Measurements from ENCODE around the gene ACOT8. TPM values are rescaled to one million over a fixed set of nuclear protein-coding genes. Genes with fewer than 3 reads are reported as not detected.

Gene ACOT8
- total and polyA plus RNA-seq, 10 of the 15 experiments (the other 5 are each of a cell fraction or from before 2014, with no cell fraction given) = 5.1 to 47.9 (median 31.8) TPM

- TF ChIP-seq, protein P1, sequence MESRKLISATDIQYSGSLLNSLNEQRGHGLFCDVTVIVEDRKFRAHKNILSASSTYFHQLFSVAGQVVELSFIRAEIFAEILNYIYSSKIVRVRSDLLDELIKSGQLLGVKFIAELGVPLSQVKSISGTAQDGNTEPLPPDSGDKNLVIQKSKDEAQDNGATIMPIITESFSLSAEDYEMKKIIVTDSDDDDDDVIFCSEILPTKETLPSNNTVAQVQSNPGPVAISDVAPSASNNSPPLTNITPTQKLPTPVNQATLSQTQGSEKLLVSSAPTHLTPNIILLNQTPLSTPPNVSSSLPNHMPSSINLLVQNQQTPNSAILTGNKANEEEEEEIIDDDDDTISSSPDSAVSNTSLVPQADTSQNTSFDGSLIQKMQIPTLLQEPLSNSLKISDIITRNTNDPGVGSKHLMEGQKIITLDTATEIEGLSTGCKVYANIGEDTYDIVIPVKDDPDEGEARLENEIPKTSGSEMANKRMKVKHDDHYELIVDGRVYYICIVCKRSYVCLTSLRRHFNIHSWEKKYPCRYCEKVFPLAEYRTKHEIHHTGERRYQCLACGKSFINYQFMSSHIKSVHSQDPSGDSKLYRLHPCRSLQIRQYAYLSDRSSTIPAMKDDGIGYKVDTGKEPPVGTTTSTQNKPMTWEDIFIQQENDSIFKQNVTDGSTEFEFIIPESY (IDR thresholded peaks at IDR 0.05) = no peak
- TF ChIP-seq FOXK2 (IDR thresholded peaks at IDR 0.05) = no peak
- TF ChIP-seq E2F4 (IDR thresholded peaks at IDR 0.05; ENCODE audit: low read depth, low read length) = no peak
Measured at GRCh38 chr20:45888681-45889080, 31.5 kb upstream of the ACOT8 start (continued).

- H3K27me3 ChIP-seq (replicated peaks in 1 of 2; ENCODE audit: control insufficient read depth in 2 of 2, insufficient read depth in 2 of 2, low read length in 1 of 2) = no peaks in the 10 kb centered on the region
- 94% methylated on average over 8 of the region's 8 CpGs for WGBS (ENCODE audit: insufficient coverage, insufficient replicate concordance, low lambda C conversion rate, missing lambda C conversion rate)
- H3K27ac ChIP-seq (ENCODE audit: control insufficient read depth, insufficient read depth) = no peak within 1 kb of the TSS
- intact Hi-C loops (cut with micrococcal nuclease; ENCODE audit: unreplicated experiment) (no loop called here), in situ Hi-C loops (cut with MboI) (no loop called here)
- H3K9ac ChIP-seq (ENCODE audit: control insufficient read depth, insufficient read depth, low read length) = no peak within 1 kb of the TSS
- POLR2A ChIA-PET = no interaction called here
- no peak within 1 kb of the TSS for H3K4me3 ChIP-seq
- ATAC-seq (no peak), DNase-seq (ENCODE audit: low read depth, low spot score) (no peak), FAIRE-seq (no peak)
- H3K4me1 ChIP-seq (ENCODE audit: control insufficient read depth, insufficient read depth, low read length) = peaks cover 25% of the 10 kb centered on the region
- H3K4me2 ChIP-seq (ENCODE audit: control insufficient read depth, insufficient read depth) = no peak within 1 kb of the TSS
- no peak for TF ChIP-seq POLR2A (IDR thresholded peaks at IDR 0.05; ENCODE audit: low read depth, low read length)
- no peak for TF ChIP-seq TCF12 (IDR thresholded peaks at IDR 0.05; ENCODE audit: low read depth, low read length)
- TF ChIP-seq SMAD5 (IDR thresholded peaks at IDR 0.05; ENCODE audit: low read depth) = no peak
- no peak for TF ChIP-seq POLR2AphosphoS2 (IDR thresholded peaks at IDR 0.05; ENCODE audit: low read depth, low read length)
- TF ChIP-seq SREBF2 (IDR thresholded peaks at IDR 0.05; ENCODE audit: low read length) = no peak
- no peak for TF ChIP-seq MYC (IDR thresholded peaks at IDR 0.05; ENCODE audit: insufficient read depth, insufficient read length, insufficient replicate concordance, low read length, severe bottlenecking)
- no peak for TF ChIP-seq HDGF (IDR thresholded peaks at IDR 0.05)
- no peak for TF ChIP-seq PML (IDR thresholded peaks at IDR 0.05; ENCODE audit: low read length)
- TF ChIP-seq E2F4 (IDR thresholded peaks at IDR 0.05; ENCODE audit: low read depth, low read length) = no peak
- no peak for TF ChIP-seq BACH1 (IDR thresholded peaks at IDR 0.05; ENCODE audit: borderline replicate concordance)
- TF ChIP-seq FOXM1 (IDR thresholded peaks at IDR 0.05; ENCODE audit: low read depth, low read length) = no peak
- TF ChIP-seq POU2F2 (IDR thresholded peaks at IDR 0.05; ENCODE audit: borderline replicate concordance, low read depth, low read length) = no peak
- TF ChIP-seq TAF1 (IDR thresholded peaks at IDR 0.05; ENCODE audit: borderline replicate concordance, low read depth, low read length) = no peak
- TF ChIP-seq SRF (IDR thresholded peaks at IDR 0.05; ENCODE audit: low read depth in 2 of 2, low read length in 2 of 2) = no peak
- TF ChIP-seq NR2C1 (IDR thresholded peaks at IDR 0.05) = no peak
- TF ChIP-seq HCFC1 (IDR thresholded peaks at IDR 0.05; ENCODE audit: low read length) = no peak
- no peak within 1 kb of the TSS for H2AFZ ChIP-seq (ENCODE audit: control insufficient read depth, low read depth, low read length)
- peaks cover 5 to 11% of the 10 kb centered on the region in 2 experiments; a peak in 2 of 4 replicates for H3K36me3 ChIP-seq (ENCODE audit: control insufficient read depth in 2 of 2, insufficient read depth in 2 of 2, low read length in 1 of 2)
- RAD21 ChIA-PET (ENCODE audit: unreplicated experiment) = no interaction called here
- no TSS peak for BruUV-seq (replicated peaks)
- H4K20me1 ChIP-seq (ENCODE audit: control insufficient read depth, insufficient read depth) = no peaks in the 10 kb centered on the region
- SMC1A ChIA-PET (ENCODE audit: uncharacterized antibody, unreplicated experiment) = no interaction called here
- CTCF ChIA-PET = no interaction called here
- no peaks in the 10 kb centered on the region for H3K9me3 ChIP-seq (replicated peaks; ENCODE audit: control insufficient read depth, insufficient read depth, low read length)
- peaks cover 10% of the 10 kb centered on the region for H3K79me2 ChIP-seq (ENCODE audit: control insufficient read depth, insufficient read depth, low read length)
Measured at GRCh38 chr20:45887346-45887715, 30.1 kb upstream of the ACOT8 start, which contains the start of gene SPATA25. Gene SPATA25, minus strand, starts transcription at chr20:45887622. Its CDS starts 32 bp downstream, at chr20:45887590.

Measured in GM12878 (cell line).